ENCODE results near the gene LRRC31.

Gene LRRC31

GRCh38 chr3:169812332-169813235 lies 57.2 kb downstream of the LRRC31 start, which contains the start of the genes LRRC34 and LRRIQ4:
Gene LRRC34, minus strand, starts transcription at chr3:169812904. Its CDS starts 356 bp downstream, at chr3:169812548.
Gene LRRIQ4, plus strand, starts transcription at chr3:169812870. Its CDS starts 9,052 bp downstream, at chr3:169821922.
- peak; percentile 66 for DNase-seq

- no peak for DNase-seq
These were observed 58.0 kb downstream of the LRRC31 start for GRCh38 chr3:169811631-169812331.

DNA sequence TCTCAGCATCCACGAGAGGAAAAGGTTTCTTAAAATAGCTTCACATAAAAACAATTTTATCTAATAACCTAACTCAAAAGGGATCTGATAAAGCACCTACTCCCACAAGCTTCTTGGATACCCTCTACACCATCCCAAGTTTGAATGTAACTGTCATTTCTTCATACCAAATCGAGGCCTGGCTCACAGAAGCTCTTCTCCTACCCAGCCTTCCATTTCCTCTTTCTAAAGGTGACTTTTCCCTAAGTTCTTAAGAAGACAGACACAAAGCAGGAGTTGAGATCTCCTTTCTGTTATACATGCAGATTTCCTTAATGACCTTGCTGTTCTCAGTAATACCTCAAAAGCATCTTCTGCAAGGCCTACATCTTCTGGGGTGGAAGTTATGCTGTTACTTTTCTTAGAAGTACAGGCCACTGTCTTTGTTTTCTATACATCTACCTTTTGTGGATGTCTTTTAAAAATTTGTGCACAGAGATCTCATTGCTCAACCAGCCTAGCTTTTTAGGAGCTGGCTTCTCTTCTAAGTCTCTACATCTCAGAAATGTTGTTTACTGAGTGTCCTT lies 60.4 kb downstream of the LRRC31 start:
- no peak for DNase-seq

- no peak for DNase-seq
These were observed 65.1 kb downstream of the LRRC31 start for GRCh38 chr3:169804681-169805080.

- no peak for DNase-seq
These were observed 77.4 kb downstream of the LRRC31 start for GRCh38 chr3:169792359-169792758.

GRCh38 chr3:169790687-169791429 lies 78.9 kb downstream of the LRRC31 start:
- no peak for DNase-seq

DNA sequence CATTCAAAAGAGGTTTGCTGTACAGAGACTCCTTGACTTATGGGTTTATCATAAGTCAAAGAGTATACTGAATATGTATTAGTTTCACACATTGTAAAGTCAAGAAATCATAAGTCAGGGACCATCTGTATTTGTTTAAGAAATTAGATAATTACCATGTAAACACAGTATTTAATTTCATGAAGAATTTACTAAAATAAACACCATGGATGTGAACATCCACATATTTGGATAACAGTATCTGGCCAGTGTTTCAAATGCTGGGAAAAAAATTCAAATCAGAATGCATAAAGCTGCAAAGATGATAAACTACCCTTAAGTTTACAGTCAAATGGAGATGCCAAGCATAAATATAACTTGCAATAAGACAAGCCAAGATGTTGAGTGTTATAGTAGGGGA lies 79.5 kb downstream of the LRRC31 start:
- no peak for DNase-seq
